Adipose tissue (tissue), 3 donors: ENCODE measurements around the gene OR2A7. TPM values are rescaled to one million over a fixed set of nuclear protein-coding genes. Genes with fewer than 3 reads are reported as not detected.
"Not testable (repeated sequence)": the region's sequence is repeated elsewhere in the genome, so short reads cannot be mapped to it uniquely, and the experiment has no call there.

Experiments used
- H3K27ac ChIP-seq: one replicate; pipeline ENCODE4 v1.5.1; 2013; ENCODE audit warnings: low read depth, low read length
- WGBS, 3 donors: extraction: QIAGEN DNeasy Blood & Tissue Kit; methylation state at CpG; one replicate each; pipeline ENCODE4 v1.1.7; 2013; 5-methylcytosine and 5-hydroxymethylcytosine counted together
- polyA plus RNA-seq, 3 donors: library from polyadenylated mRNA; stranded (reverse); fragments of 200-250 nt; gene quantifications; one replicate each; pipeline ENCODE4 v1.2.3, GENCODE V29; 2013
- donor health status: healthy with polysubstance abuse.
- donor health status: Bipolar disorder and iron deficiency.
- donor health status: healthy.

Gene OR2A7, protein sequence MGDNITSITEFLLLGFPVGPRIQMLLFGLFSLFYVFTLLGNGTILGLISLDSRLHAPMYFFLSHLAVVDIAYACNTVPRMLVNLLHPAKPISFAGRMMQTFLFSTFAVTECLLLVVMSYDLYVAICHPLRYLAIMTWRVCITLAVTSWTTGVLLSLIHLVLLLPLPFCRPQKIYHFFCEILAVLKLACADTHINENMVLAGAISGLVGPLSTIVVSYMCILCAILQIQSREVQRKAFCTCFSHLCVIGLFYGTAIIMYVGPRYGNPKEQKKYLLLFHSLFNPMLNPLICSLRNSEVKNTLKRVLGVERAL
- 1 to 10 TPM in 2 of 3 donors, under 1 TPM in 1; 0.67 to 2.4 (median 1.2) TPM for polyA plus RNA-seq

DNA sequence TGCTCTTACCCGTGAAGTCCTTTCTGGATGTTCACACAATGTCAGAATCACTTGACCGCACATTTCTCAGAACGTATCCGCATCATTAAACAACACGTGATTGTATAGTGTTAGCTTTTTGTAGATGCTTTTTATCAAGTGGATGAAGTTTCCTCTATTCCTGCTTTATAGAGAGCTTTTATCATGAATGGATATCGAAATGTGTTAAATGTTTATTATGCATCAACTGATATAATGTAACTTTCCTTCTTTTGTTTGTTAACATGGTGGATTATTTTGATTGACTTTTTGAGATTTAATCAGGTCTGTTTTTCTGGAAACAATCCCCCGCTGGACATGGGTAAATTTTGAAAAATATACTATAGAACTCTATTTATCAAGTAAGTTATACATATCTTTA lies at the start of gene OR2A7:
Gene OR2A7, minus strand, starts transcription at position 101 of the 400 bp plus-strand sequence. CDS start 5,164 bp downstream, outside the sequence.
- not testable (repeated sequence) for H3K27ac ChIP-seq
- WGBS, 3 donors, result 97 to 99% (median 97%) methylated on average over 6 of the region's 7 CpGs

- 92% methylated on average over 1 of the region's 2 CpGs; no CpG with 5 or more reads in 2 of the 3 donors for WGBS, 3 donors
Observed at GRCh38 chr7:144311872-144312469, 47.4 kb upstream of the OR2A7 start, which contains the start of gene OR2A1. Gene OR2A1 (plus strand): TSS chr7:144312419. CDS start chr7:144318125, 5,706 bp downstream.

GRCh38 chr7:144311218-144311617 lies 46.6 kb upstream of the OR2A7 start:
- 100% methylated on average over 1 of the region's 2 CpGs; no CpG with 5 or more reads in 2 of the 3 donors for WGBS, 3 donors
- not testable (repeated sequence) for H3K27ac ChIP-seq

More at GRCh38 chr7:144311872-144312469, 47.4 kb upstream of the OR2A7 start, which contains the start of gene OR2A1:
- H3K27ac ChIP-seq, result not testable (repeated sequence)

DNA sequence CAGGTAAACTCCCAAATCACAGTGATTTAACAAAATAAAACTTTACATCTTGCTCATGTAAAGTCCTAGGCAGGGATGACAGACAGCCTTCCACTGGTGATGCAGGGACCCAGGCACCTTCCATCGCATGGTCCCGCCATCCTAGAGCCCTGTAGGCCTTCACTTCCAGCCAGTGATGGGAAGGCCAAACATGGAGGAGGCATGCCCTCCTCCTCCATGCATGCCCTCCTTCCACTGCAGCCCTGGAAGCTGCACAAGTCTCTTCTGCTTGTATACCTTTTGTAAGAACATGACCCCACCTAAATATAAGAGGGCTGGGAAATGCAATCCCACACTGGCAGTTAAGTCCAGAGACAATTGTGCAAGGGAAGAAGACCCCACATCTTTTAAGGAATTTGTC lies 45.1 kb upstream of the OR2A7 start:
- no CpG with 5 or more reads among the region's 2 CpGs for WGBS, 3 donors
- not testable (repeated sequence) for H3K27ac ChIP-seq

GRCh38 chr7:144305156-144305555 lies 40.6 kb upstream of the OR2A7 start:
- no CpG with 5 or more reads among the region's 2 CpGs for WGBS, 3 donors
- H3K27ac ChIP-seq, result not testable (repeated sequence)

GRCh38 chr7:144303607-144304006 lies 39.0 kb upstream of the OR2A7 start:
- no CpG with 5 or more reads among the region's 5 CpGs for WGBS, 3 donors
- not testable (repeated sequence) for H3K27ac ChIP-seq

DNA sequence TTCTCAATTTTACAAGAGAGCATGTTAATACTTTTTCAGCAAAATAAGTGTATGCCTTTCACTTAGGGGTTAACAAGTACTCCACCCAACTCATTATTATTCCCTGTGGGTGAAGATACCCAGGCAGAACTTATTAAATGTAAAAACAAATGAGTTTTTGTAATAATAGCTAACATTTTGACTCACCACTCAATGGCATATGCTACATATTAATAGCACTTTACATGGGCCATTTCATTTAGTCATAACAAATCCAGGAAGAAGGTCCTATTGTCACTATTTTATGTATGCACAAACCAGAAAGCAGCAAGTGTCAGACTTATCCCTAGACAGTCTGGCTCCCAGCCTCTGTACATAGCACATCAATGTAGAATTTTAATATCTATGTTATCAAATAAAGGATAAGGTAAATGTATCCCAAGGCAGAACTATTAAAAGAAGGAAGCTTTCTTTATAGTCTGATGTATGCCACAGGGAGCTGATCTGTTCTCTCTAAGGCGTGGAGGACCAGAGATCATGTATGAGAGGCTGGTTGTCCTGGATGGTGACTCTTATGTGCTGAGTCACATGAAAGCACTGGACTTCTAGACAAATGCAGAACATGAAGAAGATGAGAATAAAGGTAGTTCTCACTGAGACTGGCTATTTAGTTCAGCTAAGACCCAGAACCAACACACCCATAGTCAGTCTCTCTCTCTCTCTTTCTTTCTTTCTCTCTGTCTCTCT lies 38.1 kb upstream of the OR2A7 start:
- no CpG with 5 or more reads among the region's 1 CpG for WGBS, 3 donors
- not testable (repeated sequence) for H3K27ac ChIP-seq

- no CpG with 5 or more reads among the region's 60 CpGs for WGBS, 3 donors
- not testable (repeated sequence) for H3K27ac ChIP-seq
Observed at GRCh38 chr7:144293794-144294499, 29.4 kb upstream of the OR2A7 start.

- 94 to 98% (median 94%) methylated on average over 2 of the region's 14 CpGs for WGBS, 3 donors
- not testable (repeated sequence) for H3K27ac ChIP-seq
Observed at GRCh38 chr7:144292384-144293161, 28.0 kb upstream of the OR2A7 start.

GRCh38 chr7:144291607-144292006 lies 27.0 kb upstream of the OR2A7 start:
- H3K27ac ChIP-seq, result not testable (repeated sequence)
- WGBS, 3 donors, result 31 to 50% (median 41%) methylated on average over 2 of the region's 4 CpGs

DNA sequence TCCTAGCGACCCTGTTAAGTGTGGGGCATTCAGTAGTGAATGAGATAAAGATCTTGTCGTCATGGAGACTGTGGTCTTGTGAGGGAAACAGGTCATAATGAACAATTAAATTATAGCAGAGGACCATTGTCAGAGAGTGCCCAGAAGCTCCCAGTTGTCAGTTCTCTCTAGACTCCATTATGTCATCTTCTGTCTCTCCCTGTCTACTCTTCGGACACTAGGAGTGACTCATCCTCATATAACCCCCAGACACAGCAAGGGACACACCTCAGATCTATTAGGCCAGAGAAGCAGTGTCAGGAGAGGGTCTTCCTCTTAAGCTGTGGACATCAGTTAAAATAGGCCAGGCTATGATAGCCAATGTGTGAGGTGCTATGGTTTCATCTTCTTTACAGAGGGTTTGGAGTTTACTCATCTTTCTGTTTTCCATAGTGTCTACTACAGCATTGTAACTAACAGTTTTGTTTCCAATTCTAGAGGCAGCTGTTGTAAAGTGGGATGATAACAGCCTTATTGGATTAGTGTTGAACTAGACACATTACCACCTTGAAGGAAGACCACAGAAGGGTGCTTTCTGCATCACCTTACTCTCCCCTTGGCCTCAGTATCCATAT lies 22.7 kb upstream of the OR2A7 start:
- WGBS, 3 donors, result no CpG with 5 or more reads among the region's 3 CpGs
- not testable (repeated sequence) for H3K27ac ChIP-seq

DNA sequence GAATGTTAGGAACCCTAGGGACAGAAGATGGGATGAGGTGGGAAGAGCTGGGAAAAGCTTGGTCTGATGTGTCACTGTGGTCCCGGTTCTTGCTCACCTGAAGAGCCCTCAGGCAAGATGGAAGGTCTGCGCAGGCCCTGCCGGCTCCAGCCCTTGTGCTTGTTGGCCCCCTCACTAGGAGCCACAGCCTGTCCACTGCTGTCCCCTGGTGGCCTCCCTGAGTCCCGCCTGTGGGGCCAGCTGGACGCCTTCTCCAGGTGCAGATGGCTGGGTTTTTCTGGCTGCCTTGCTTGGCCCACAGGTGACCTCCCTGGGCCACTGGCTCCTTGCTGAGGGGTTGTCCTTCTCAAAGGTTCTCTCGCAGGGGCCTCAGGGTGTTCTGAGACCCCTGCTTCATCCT lies 19.1 kb upstream of the OR2A7 start:
- no CpG with 5 or more reads among the region's 6 CpGs for WGBS, 3 donors
- not testable (repeated sequence) for H3K27ac ChIP-seq

DNA sequence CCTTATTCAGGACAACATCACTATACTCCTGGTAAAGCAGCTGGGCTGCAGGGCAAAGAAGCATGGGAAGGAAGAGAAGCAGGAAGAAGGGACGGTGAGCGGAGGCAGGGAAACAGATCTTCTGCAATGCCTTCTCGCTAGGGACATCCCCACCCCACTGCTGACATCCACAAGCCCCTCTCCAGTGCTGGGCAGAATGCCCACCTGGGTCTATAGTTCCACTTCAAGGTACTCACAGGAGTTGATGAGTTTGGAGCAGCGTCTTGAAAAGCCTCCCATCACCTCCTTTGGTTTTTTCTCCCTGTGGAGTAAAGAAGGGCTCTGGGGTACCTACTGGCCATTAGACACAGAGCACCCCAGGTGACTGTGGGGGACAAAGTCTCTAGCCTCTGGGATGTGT lies 17.9 kb upstream of the OR2A7 start:
- H3K27ac ChIP-seq, result not testable (repeated sequence)
- WGBS, 3 donors, result 89 to 98% (median 97%) methylated on average over 2 of the region's 4 CpGs

DNA sequence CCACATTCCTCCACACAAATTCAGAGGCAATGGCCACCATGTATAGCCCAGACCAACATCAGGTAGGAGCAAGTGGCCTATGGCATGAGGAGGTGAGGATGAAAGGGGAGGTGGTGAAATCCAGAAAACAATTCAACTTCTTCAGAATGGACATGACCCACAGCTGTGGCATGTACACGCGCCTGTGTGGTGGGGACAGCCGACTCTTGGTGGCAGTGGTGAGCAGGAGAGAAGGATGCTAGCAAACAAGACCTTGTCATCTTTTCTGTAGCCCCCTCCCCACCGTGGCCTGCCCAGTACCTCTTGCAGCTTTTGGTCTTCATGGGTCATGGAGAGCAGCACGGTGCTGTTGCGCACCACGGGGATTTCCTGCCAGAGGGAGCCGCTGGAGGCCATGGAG lies 17.4 kb upstream of the OR2A7 start:
- WGBS, 3 donors, result no CpG with 5 or more reads among the region's 8 CpGs
- not testable (repeated sequence) for H3K27ac ChIP-seq

DNA sequence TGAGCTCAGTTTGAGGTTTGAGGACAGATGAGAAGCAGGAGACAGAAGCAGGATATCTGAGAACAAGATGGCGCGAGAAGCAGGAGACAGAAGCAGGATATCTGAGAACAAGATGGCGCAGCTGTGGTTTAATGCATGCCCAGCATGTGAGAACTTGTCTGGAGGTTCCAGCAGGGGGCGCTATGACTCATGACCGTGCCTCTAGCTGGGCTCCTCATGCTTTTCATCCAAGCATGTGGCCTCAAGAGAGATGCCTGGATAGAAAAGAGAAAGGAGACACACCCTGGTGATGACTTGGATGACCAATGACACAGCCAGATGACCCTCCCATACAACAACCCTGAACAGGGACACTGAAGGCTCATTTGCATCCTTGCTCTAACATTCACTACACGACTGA lies 15.4 kb upstream of the OR2A7 start:
- WGBS, 3 donors, result 96 to 99% (median 97%) methylated on average over 2 to 3 of the region's 6 CpGs
- H3K27ac ChIP-seq, result not testable (repeated sequence)

- H3K27ac ChIP-seq, result not testable (repeated sequence)
- WGBS, 3 donors, result 97 to 98% (median 97%) methylated on average over 4 of the region's 6 CpGs
Observed at GRCh38 chr7:144275281-144275680, 10.7 kb upstream of the OR2A7 start.

DNA sequence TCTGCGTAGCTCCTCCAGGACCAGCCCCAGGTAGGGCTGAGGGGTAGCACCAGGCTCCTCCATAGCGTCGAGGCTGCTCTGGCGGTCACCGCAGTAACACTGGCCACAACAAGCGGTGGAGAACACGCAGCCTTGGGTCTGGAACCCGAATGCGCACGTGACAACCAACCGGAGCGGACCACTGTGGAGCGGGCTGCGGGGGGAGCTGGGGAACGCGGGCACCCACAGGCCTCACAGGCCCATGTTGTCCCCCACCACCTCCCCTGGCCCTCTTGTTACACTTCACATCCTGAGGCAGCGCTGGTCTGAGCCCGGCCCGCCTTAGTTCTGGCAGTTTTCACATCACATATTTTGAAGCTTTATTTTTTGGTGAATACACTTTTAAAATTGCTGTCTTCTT lies 4.6 kb upstream of the OR2A7 start, which contains the start of gene CTAGE8:
Gene CTAGE8, minus strand, starts transcription at position 101 of the 400 bp plus-strand sequence. Its CDS starts 38 bp downstream, at position 63.
- no CpG with 5 or more reads among the region's 19 CpGs for WGBS, 3 donors
- not testable (repeated sequence) for H3K27ac ChIP-seq
